A549 (cell line): ENCODE data around the gene PGAP3. TPM values are rescaled to one million over a fixed set of nuclear protein-coding genes. Genes with fewer than 3 reads are reported as not detected.

Experiments
- ATAC-seq, 2 experiments: fragments of 200-7000 bp in 1 of 2; fragments of >200 bp in 1 of 2; cut with Nextera tagmentation in 1 of 2; cut with Tn5 transposase in 1 of 2; 3 replicates each; pipeline versions ENCODE4 v1.8.0 to v1.9.1; 2018 to 2020; ENCODE audit warnings: mild to moderate bottlenecking in 1 of 2, moderate library complexity in 1 of 2
- CTCF ChIA-PET: fragments of 300-600 bp; sonication (Branson Sonifier 250); formaldehyde crosslinking; extraction: SDS; loops from one replicate; lab custom pipeline; 2021; ENCODE audit warnings: antibody characterized with exemption, inconsistent platforms; lab: Yijun Ruan, JAX
- POLR2A ChIA-PET: fragments of 350-600 bp; formaldehyde crosslinking; extraction: SDS; loops from one replicate; lab custom pipeline; 2021; ENCODE audit warnings: antibody characterized with exemption, inconsistent platforms; lab: Yijun Ruan, JAX
- DNase-seq, 2 experiments: peaks; one replicate each; pipeline versions ENCODE4 v3.0.0 to v3.0.0-alpha.2; 2011 to 2016; ENCODE audit warnings: low read depth in 1 of 2, low spot score in 1 of 2
- FAIRE-seq: peaks from 2 replicates; lab custom pipeline; 2011; peaks lifted over from hg19 to GRCh38; lab: Jason Lieb, UNC
- H3K27ac ChIP-seq, 2 experiments: fragments of >200 bp; sonication (Bioruptor Twin); formaldehyde crosslinking; 3 replicates each; pipeline ENCODE4 v1.5.1; 2016 to 2017
- H3K4me1 ChIP-seq: fragments of >200 bp; sonication (Bioruptor Twin); formaldehyde crosslinking; 3 replicates; pipeline ENCODE4 v1.6.1; 2016
- H3K4me2 ChIP-seq: fragments of >200 bp; sonication (Bioruptor Twin); formaldehyde crosslinking; 3 replicates; pipeline ENCODE4 v1.6.1; 2016
- H3K4me3 ChIP-seq: fragments of >200 bp; sonication (Bioruptor Twin); formaldehyde crosslinking; 3 replicates; pipeline ENCODE4 v1.5.1; 2016
- H3K9me3 ChIP-seq: fragments of >200 bp; sonication (Bioruptor Twin); formaldehyde crosslinking; 3 replicates; pipeline ENCODE4 v1.6.1; 2016
- CBX2 ChIP-seq: fragments of 200-600 bp; sonication (generic); IDR thresholded peaks from 2 replicates; pipeline ENCODE4 v1.6.1; 2016; ENCODE audit warnings: low read depth, mild to moderate bottlenecking, borderline replicate concordance
- CBX8 ChIP-seq: fragments of 200-600 bp; sonication (generic); IDR thresholded peaks from 2 replicates; pipeline ENCODE4 v1.6.1; 2016
- E2F6 ChIP-seq: IDR thresholded peaks from 2 replicates; pipeline ENCODE4 v1.6.1; 2012; ENCODE audit warnings: low read depth, borderline replicate concordance
- ESRRA ChIP-seq: fragments of 150-350 bp; IDR thresholded peaks from 2 replicates; pipeline ENCODE4 v1.6.1; 2014; ENCODE audit warnings: mild to moderate bottlenecking, low read length, borderline replicate concordance
- FOSB ChIP-seq: fragments of 250-450 bp; sonication (Bioruptor Pico); IDR thresholded peaks from 2 replicates; pipeline ENCODE4 v1.5.0; 2020; ENCODE audit warnings: mild to moderate bottlenecking, moderate library complexity
- FOSL2 ChIP-seq, 2 experiments: fragments of 450-650 bp in 1 of 2; fragments of >200 bp in 1 of 2; sonication (Bioruptor Twin) in 1 of 2; formaldehyde crosslinking; IDR thresholded peaks; 2 replicates each; pipeline versions ENCODE4 v1.5.0 to v1.6.1; 2016 to 2020; ENCODE audit warnings: mild to moderate bottlenecking in 1 of 2, moderate library complexity in 1 of 2
- HDAC2 ChIP-seq: fragments of 200-600 bp; sonication (generic); IDR thresholded peaks from 2 replicates; pipeline ENCODE4 v1.6.1; 2016
- HMGXB4 ChIP-seq: fragments of 250-450 bp; sonication (Bioruptor Pico); IDR thresholded peaks from 2 replicates; pipeline ENCODE4 v1.5.0; 2021; ENCODE audit warnings: mild to moderate bottlenecking, moderate library complexity, borderline replicate concordance
- HOXB5 ChIP-seq: fragments of 250-450 bp; sonication (Bioruptor Pico); IDR thresholded peaks from 2 replicates; pipeline ENCODE4 v1.5.0; 2020; ENCODE audit warnings: mild to moderate bottlenecking, moderate library complexity
- KDM1A ChIP-seq: fragments of 200-600 bp; sonication (generic); IDR thresholded peaks from 2 replicates; pipeline ENCODE4 v1.6.1; 2016; ENCODE audit warnings: low read depth, mild to moderate bottlenecking
- KDM5A ChIP-seq: fragments of 200-600 bp; sonication (generic); IDR thresholded peaks from 2 replicates; pipeline ENCODE4 v1.6.1; 2016; ENCODE audit warnings: antibody characterized with exemption, mild to moderate bottlenecking
- MAZ ChIP-seq: fragments of 150-350 bp; IDR thresholded peaks from 2 replicates; pipeline ENCODE4 v1.6.1; 2014; ENCODE audit warnings: antibody characterized with exemption, low read depth, low read length, borderline replicate concordance
- MYC ChIP-seq: IDR thresholded peaks from 2 replicates; pipeline ENCODE4 v1.6.1; 2012; ENCODE audit warnings: mild to moderate bottlenecking, inconsistent platforms, low read length, improper control_type of control experiment, borderline replicate concordance
- PBX3 ChIP-seq: IDR thresholded peaks from 2 replicates; pipeline ENCODE4 v1.6.1; 2012
- PHF8 ChIP-seq: fragments of 200-600 bp; sonication (generic); IDR thresholded peaks from 2 replicates; pipeline ENCODE4 v1.6.1; 2016; ENCODE audit warnings: low read depth, mild to moderate bottlenecking, antibody characterized with exemption, moderate library complexity, borderline replicate concordance
- SMC3 ChIP-seq: fragments of >200 bp; sonication (Bioruptor Twin); formaldehyde crosslinking; IDR thresholded peaks from 3 replicates; pipeline ENCODE4 v1.6.1; 2018; ENCODE audit warnings: inconsistent platforms
- TP53 ChIP-seq: fragments of 250-450 bp; sonication (Bioruptor Pico); IDR thresholded peaks from 2 replicates; pipeline ENCODE4 v1.5.0; 2021; ENCODE audit warnings: mild to moderate bottlenecking, moderate library complexity
- USF2 ChIP-seq: fragments of 450-650 bp; IDR thresholded peaks from 2 replicates; pipeline ENCODE4 v1.6.1; 2014; ENCODE audit warnings: antibody characterized with exemption
- WGBS: methylation state at CpG from one replicate; pipeline ENCODE4 v1.1.6; 2017; ENCODE audit errors: missing lambda C conversion rate; 5-methylcytosine and 5-hydroxymethylcytosine counted together
- polyA plus RNA-seq, 4 experiments: library from polyadenylated mRNA; depleted of rRNA in 3 of 4; stranded (reverse); fragments of >200 nt; fragmentation: RNase III in 1 of 4; extraction: RNeasy Plus Mini Kit Qiagen cat#74134 plus additional on column Dnase treatment in 1 of 4; gene quantifications; 2 replicates in 3 of 4; 3 replicates in 1 of 4; pipeline ENCODE4 v1.2.3, GENCODE V29; 2011 to 2017
- TF ChIP-seq, protein P1 (sequence below): fragments of 150-350 bp; IDR thresholded peaks from 2 replicates; pipeline ENCODE4 v1.6.1; 2014; ENCODE audit warnings: low read depth, mild to moderate bottlenecking, low read length
- TF ChIP-seq, protein P2 (sequence below): fragments of >200 bp; sonication (Bioruptor Twin); formaldehyde crosslinking; IDR thresholded peaks from 2 replicates; pipeline ENCODE4 v1.6.1; 2016
- TF ChIP-seq, protein P3 (sequence below): fragments of 250-450 bp; sonication (Bioruptor Pico); IDR thresholded peaks from 2 replicates; pipeline ENCODE4 v1.5.0; 2020; ENCODE audit warnings: low read depth, mild to moderate bottlenecking, moderate library complexity

PGAP3 gene
- polyA plus RNA-seq, 2 of the 4 experiments (the other 2 are of a cell fraction): 7.3 to 8.5 TPM

DNA sequence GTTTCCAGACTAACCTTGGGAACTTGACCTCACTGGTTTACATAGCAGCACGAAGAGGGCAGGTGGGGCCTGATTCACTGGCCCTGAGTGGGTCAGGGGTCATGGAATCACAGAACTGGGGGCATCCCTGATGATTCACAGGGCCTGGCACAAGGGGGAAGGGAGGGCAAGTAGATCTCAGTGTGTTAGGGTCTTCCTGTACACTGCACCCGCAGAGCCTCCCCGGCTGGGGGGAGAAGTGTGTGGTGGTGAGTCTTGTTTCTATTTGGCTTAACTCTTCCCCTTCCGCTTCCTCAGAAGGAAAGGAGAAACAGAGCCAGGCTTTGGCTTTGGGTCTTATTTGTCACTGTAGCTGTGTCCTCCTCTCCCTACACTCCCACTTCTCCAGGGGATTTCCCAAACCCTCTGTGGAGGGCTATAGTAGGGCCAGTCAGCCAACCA is 47.2 kb downstream of the PGAP3 start:
- no peak for ATAC-seq
- CTCF ChIA-PET: interaction anchor here (1.3 to 58.8 kb wide), 4 partner anchors 6 to 90 kb away, joined by 5 to 1581 read pairs (median 1486); partner anchors contain the start of genes ERBB2, MIEN1, NEUROD2 and PGAP3
- FAIRE-seq: no peak

DNA sequence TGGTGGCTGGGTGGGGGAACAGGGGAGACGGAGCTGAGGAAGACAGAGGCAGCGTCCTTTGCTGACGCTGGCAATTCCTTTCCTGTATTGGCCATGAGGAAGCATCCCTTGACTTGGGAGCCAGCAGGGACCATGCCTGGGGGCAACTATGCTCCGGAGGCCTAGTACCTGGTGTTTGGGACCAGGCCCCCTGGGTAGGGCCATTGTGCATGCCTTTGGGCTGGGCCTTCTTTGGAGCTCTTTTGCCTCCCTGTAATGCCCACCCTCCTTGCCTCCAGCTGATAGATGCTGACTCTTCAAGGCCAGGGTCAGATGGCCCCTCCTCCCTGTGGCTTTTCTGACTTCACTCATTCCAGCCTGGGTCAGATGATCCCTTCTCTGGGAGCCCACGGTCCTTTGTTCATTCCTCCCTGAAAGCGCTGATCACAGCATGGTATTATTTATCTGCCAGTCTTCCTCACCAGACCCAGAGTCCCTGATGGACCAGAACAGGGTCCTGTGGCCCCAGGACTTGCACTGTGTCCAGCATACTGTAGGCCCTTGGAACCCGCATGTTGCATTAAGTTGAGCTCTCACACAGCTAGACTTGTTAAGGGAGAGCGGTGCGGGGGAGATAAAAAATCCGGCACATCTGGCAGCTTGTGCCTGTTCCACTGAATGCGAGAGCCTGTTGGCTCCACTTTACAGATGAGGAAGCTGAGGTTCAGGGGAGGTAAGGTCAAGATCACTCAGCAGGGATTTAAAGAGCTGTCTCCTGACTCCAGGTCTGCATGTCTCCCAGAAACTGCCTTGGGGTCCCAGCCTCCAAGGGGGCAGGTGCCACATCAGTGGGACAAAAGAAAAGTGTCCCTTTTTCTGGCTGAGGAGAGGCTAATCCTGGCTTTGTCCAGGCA is 48.0 kb downstream of the PGAP3 start:
- Histone ChIP-seq H3K9me3 (no peaks in the 10 kb centered on the region), H3K27ac (no peak overlapping the region), H3K4me1 (peaks cover 37% of the 10 kb centered on the region), H3K4me3 (no peak overlapping the region), H3K4me2 (no peak overlapping the region)
- ATAC-seq (no peak), DNase-seq (no peak), FAIRE-seq (no peak)
- ChIA-PET POLR2A (no interaction called here), CTCF (interaction anchor here (1.2 to 58.8 kb wide), 5 partner anchors 5 to 114 kb away, joined by 5 to 1581 read pairs (median 1391); partner anchors contain the start of genes ERBB2, NEUROD2, PGAP3 and PNMT)
- 92% methylated on average over 11 of the region's 11 CpGs for WGBS
- TF ChIP-seq FOSB (no peak), PHF8 (no peak), CBX2 (no peak), KDM5A (no peak), MYC (no peak), TP53 (CRISPR knock-in tag) (no peak), SMC3 (no peak), ESRRA (no peak), USF2 (no peak)
- TF ChIP-seq, protein P1, sequence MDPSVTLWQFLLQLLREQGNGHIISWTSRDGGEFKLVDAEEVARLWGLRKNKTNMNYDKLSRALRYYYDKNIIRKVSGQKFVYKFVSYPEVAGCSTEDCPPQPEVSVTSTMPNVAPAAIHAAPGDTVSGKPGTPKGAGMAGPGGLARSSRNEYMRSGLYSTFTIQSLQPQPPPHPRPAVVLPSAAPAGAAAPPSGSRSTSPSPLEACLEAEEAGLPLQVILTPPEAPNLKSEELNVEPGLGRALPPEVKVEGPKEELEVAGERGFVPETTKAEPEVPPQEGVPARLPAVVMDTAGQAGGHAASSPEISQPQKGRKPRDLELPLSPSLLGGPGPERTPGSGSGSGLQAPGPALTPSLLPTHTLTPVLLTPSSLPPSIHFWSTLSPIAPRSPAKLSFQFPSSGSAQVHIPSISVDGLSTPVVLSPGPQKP: no peak

More for the DNA sequence above, 47.2 kb downstream of the PGAP3 start:
- Histone ChIP-seq H3K27ac (no peak overlapping the region), H3K9me3 (no peaks in the 10 kb centered on the region), H3K4me1 (peaks cover 36% of the 10 kb centered on the region), H3K4me2 (no peak overlapping the region), H3K4me3 (no peak overlapping the region)
- POLR2A ChIA-PET: no interaction called here
- 73% methylated on average over 4 of the region's 4 CpGs for WGBS
- no peak for TF ChIP-seq FOSL2 (IDR thresholded peaks at IDR 0.05)
- no peak for TF ChIP-seq FOSL2 (CRISPR knock-in tag; IDR thresholded peaks at IDR 0.05)
- TF ChIP-seq PBX3: no peak
- TF ChIP-seq, protein P2, sequence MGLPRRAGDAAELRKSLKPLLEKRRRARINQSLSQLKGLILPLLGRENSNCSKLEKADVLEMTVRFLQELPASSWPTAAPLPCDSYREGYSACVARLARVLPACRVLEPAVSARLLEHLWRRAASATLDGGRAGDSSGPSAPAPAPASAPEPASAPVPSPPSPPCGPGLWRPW: no peak
- no peak for TF ChIP-seq KDM1A
- TF ChIP-seq, protein P1: no peak
- no peak for TF ChIP-seq HOXB5
- TF ChIP-seq ESRRA: no peak
- no peak for TF ChIP-seq PHF8
- TF ChIP-seq CBX8: no peak
- TF ChIP-seq MAZ: no peak
- TF ChIP-seq E2F6: no peak
- TF ChIP-seq, protein P3, sequence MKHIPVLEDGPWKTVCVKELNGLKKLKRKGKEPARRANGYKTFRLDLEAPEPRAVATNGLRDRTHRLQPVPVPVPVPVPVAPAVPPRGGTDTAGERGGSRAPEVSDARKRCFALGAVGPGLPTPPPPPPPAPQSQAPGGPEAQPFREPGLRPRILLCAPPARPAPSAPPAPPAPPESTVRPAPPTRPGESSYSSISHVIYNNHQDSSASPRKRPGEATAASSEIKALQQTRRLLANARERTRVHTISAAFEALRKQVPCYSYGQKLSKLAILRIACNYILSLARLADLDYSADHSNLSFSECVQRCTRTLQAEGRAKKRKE (CRISPR knock-in tag): no peak
- no peak for TF ChIP-seq HDAC2
- TF ChIP-seq HMGXB4: no peak
- no peak for DNase-seq
